Testis (tissue), 3 donors: ENCODE measurements around the gene PEX12. TPM values are rescaled to one million over a fixed set of nuclear protein-coding genes. Genes with fewer than 3 reads are reported as not detected.

Source experiments
- DNase-seq: peaks from one replicate; pipeline ENCODE4 v3.0.0-alpha.2; 2019
- H3K27ac ChIP-seq, 2 donors: fragments of 200-600 bp; sonication (generic); one replicate each; pipeline ENCODE4 v1.5.1; 2019
- H3K27me3 ChIP-seq: fragments of 200-600 bp; sonication (generic); one replicate; pipeline ENCODE4 v1.5.1; 2019
- H3K36me3 ChIP-seq: fragments of 200-600 bp; sonication (generic); one replicate; pipeline ENCODE4 v1.5.1; 2017; ENCODE audit warnings: low read depth; ENCODE audit errors: missing control alignments
- H3K4me1 ChIP-seq: fragments of 200-600 bp; sonication (generic); one replicate; pipeline ENCODE4 v1.5.1; 2019
- H3K4me3 ChIP-seq, 2 donors: fragments of 200-600 bp; sonication (generic); one replicate each; pipeline ENCODE4 v1.5.1; 2017 to 2019
- H3K9me3 ChIP-seq: fragments of 200-600 bp; sonication (generic); one replicate; pipeline ENCODE4 v1.5.1; 2017
- CTCF ChIP-seq, 3 experiments: fragments of 450-650 bp in 2 of 3; fragments of 200-600 bp in 1 of 3; sonication (generic) in 1 of 3; IDR thresholded peaks; one replicate each; pipeline ENCODE4 v1.5.1; 2016 to 2019; ENCODE audit warnings: antibody characterized with exemption in 3 of 3, mild to moderate bottlenecking in 2 of 3, moderate library complexity in 1 of 3
- POLR2A ChIP-seq: fragments of 450-650 bp; IDR thresholded peaks from one replicate; pipeline ENCODE4 v1.6.1; 2017; ENCODE audit warnings: antibody characterized with exemption, mild to moderate bottlenecking, moderate library complexity
- whole genome bisulfite sequencing, 2 donors: methylation state at CpG; one replicate each; pipeline ENCODE4 v1.1.5; 2018; 5-methylcytosine and 5-hydroxymethylcytosine counted together
- intact Hi-C: fragments of 100-400 bp; cut with DNase I; formaldehyde crosslinking; loops from one replicate; pipeline ENCODE4 v1.15.1; 2023; ENCODE audit warnings: low total_unique reads
- polyA plus RNA-seq: library from polyadenylated mRNA; stranded (reverse); fragments of 350-450 nt; fragmentation: Illumina TruSeq; extraction: RNeasy Lipid Tissue Mini Kit (QIAGEN cat#74804); gene quantifications from one replicate; pipeline ENCODE4 v1.2.3, GENCODE V29; 2014; ENCODE audit warnings: low read depth, low replicate concordance; ENCODE audit not compliant: insufficient read depth
- total RNA-seq, 2 donors: library from RNA; depleted of rRNA; stranded (reverse); fragments of >200 nt; gene quantifications; one replicate each; pipeline ENCODE4 v1.2.3, GENCODE V29; 2016

PEX12 gene
- total and polyA plus RNA-seq, 3 donors from 2014 or later, result 13.6 to 17.3 (median 15.1) TPM

- Histone ChIP-seq H3K36me3 (no peaks in the 10 kb centered on the region), H3K27ac (no peak overlapping the region), H3K9me3 (no peaks in the 10 kb centered on the region), H3K27me3 (no peaks in the 10 kb centered on the region), H3K4me1 (peaks cover 8% of the 10 kb centered on the region), H3K4me3 (no peak overlapping the region)
- intact Hi-C loops, result no loop called here
- TF ChIP-seq POLR2A, result no peak
- TF ChIP-seq CTCF (IDR thresholded peaks at IDR 0.05), result no peak
- DNase-seq, result no peak
Observed at GRCh38 chr17:35542990-35543389, 35.4 kb downstream of the PEX12 start.

DNA sequence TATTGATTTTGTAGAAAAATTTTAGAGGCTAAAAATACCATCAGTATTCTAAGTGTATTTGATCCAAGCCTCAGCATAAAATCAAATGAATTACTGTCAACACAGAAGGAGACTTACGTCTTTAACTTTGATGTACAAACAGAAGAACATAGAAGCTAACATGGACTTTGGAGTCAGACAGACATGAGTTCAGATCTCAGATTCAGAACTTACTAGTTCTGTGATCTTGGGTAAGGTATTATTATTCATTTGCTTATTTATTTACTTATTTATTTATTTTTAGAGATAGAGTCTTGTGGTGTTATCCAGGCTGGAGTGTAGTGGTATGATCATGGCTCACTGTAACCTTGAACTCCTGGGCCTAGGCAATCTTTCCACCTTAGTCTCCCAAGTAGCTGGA, 36.9 kb downstream of the PEX12 start:
- 70 to 75% methylated on average over 1 of the region's 1 CpG for WGBS, 2 donors

GRCh38 chr17:35540589-35541404, 37.6 kb downstream of the PEX12 start:
- 60 to 70% methylated on average over 8 of the region's 8 CpGs for WGBS, 2 donors
- H3K9me3 ChIP-seq, result no peaks in the 10 kb centered on the region
- H3K27ac ChIP-seq, result peak overlapping the region; percentile 39
- intact Hi-C loops, result no loop called here
- no peaks in the 10 kb centered on the region for H3K36me3 ChIP-seq
- H3K27me3 ChIP-seq, result no peaks in the 10 kb centered on the region
- H3K4me3 ChIP-seq, result peak overlapping the region in 1 of 2 donors; percentile 24
- TF ChIP-seq CTCF (IDR thresholded peaks at IDR 0.05) (no peak), POLR2A (no peak)
- peak; percentile 36 for DNase-seq
- H3K4me1 ChIP-seq, result peaks cover 18% of the 10 kb centered on the region

More for the DNA sequence above, 36.9 kb downstream of the PEX12 start:
- Histone ChIP-seq H3K27ac (peak overlapping the region; percentile 39), H3K4me3 (no peak overlapping the region), H3K9me3 (no peaks in the 10 kb centered on the region), H3K4me1 (peaks cover 18% of the 10 kb centered on the region), H3K36me3 (no peaks in the 10 kb centered on the region), H3K27me3 (no peaks in the 10 kb centered on the region)
- TF ChIP-seq POLR2A (no peak), CTCF (IDR thresholded peaks at IDR 0.05) (no peak)
- intact Hi-C loops, result no loop called here
- DNase-seq, result no peak

- Histone ChIP-seq H3K27me3 (no peaks in the 10 kb centered on the region), H3K4me1 (peaks cover 18% of the 10 kb centered on the region), H3K9me3 (no peaks in the 10 kb centered on the region), H3K36me3 (no peaks in the 10 kb centered on the region), H3K27ac (no peak overlapping the region), H3K4me3 (no peak overlapping the region)
- intact Hi-C loops, result no loop called here
- 32 to 34% methylated on average over 5 of the region's 5 CpGs for WGBS, 2 donors
- no peak for TF ChIP-seq CTCF (IDR thresholded peaks at IDR 0.05)
- TF ChIP-seq POLR2A, result no peak
- DNase-seq, result no peak
Observed at GRCh38 chr17:35539659-35540026, 38.7 kb downstream of the PEX12 start.
